ENCODE data around the gene BTBD7.

Gene BTBD7

GRCh38 chr14:93200553-93200952 is 132.3 kb downstream of the BTBD7 start:
- DNase-seq, result no peak
- no peak overlapping the region for H3K27ac ChIP-seq
- H3K9me3 ChIP-seq, result no peaks in the 10 kb centered on the region
- no peak for TF ChIP-seq CTCF (IDR thresholded peaks at IDR 0.05)
- H3K4me1 ChIP-seq, result peaks cover 0 to 4% (median under 1%) of the 10 kb centered on the region in 4 donors
- H3K36me3 ChIP-seq, result peaks cover 0 to 5% (median 0%) of the 10 kb centered on the region in 3 donors
- intact Hi-C loops (cut with DNase I; ENCODE audit: low total_unique reads), result loop anchor here (5.0 kb wide), 1 partner anchor 558 kb away; no protein-coding TSS in a partner anchor
- no peaks in the 10 kb centered on the region for H3K27me3 ChIP-seq
- H3K4me3 ChIP-seq, result no peak overlapping the region

- no peaks in the 10 kb centered on the region for H3K27me3 ChIP-seq
- no peak overlapping the region for H3K4me3 ChIP-seq
- no peak for DNase-seq
- H3K27ac ChIP-seq, result no peak overlapping the region
- no peak for TF ChIP-seq CTCF (IDR thresholded peaks at IDR 0.05)
- peaks cover 0 to 5% (median 0%) of the 10 kb centered on the region in 3 donors for H3K36me3 ChIP-seq
- intact Hi-C loops (cut with DNase I; ENCODE audit: low total_unique reads), result no loop called here
- H3K4me1 ChIP-seq, result no peaks in the 10 kb centered on the region
- no peaks in the 10 kb centered on the region for H3K9me3 ChIP-seq
Measured at GRCh38 chr14:93199031-93199430, 133.8 kb downstream of the BTBD7 start.

GRCh38 chr14:93195316-93195999 is 137.4 kb downstream of the BTBD7 start:
- no peak for DNase-seq
- Histone ChIP-seq H3K27me3 (no peaks in the 10 kb centered on the region), H3K4me3 (no peak overlapping the region), H3K9me3 (no peaks in the 10 kb centered on the region), H3K4me1 (no peaks in the 10 kb centered on the region), H3K27ac (no peak overlapping the region), H3K36me3 (peaks cover 0 to 5% (median 0%) of the 10 kb centered on the region in 3 donors)
- no peak for TF ChIP-seq CTCF (IDR thresholded peaks at IDR 0.05)
- intact Hi-C loops (cut with DNase I; ENCODE audit: low total_unique reads), result no loop called here

Measured in tibial artery (tissue), 4 donors.